Activated CD4-positive, alpha-beta T cell treated with anti-CD3 and anti-CD28 coated beads, Interleukin-2, amount 50 U/mL, for 1 hour (primary cell): Measurements from ENCODE around the gene CNKSR1.

Source experiments
- DNase-seq: peaks from one replicate; pipeline ENCODE4 v3.0.0-alpha.2; 2020

Gene CNKSR1

GRCh38 chr1:26160527-26161414, 16.5 kb upstream of the CNKSR1 start:
- no peak for DNase-seq

GRCh38 chr1:26161415-26162219, 15.7 kb upstream of the CNKSR1 start:
- DNase-seq, result peak; percentile 27

GRCh38 chr1:26162220-26162709, 15.0 kb upstream of the CNKSR1 start:
- no peak for DNase-seq

DNA sequence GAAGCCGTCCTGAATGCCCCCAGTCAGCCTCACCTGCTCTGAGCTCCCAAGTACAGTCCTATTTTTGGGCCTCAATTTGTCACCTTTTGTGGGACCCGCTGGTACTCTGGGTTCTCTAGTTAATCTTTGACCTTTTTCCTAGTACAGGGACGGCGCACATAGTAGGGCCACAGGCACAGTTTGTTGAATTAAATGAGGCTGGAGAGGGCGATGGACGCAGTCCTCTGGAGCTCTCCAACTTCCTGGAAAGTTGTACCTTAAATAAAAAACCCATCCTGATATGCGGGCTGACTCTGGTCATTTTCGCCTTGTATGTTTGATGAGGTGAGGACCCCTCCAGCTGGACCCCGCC, 13.6 kb upstream of the CNKSR1 start:
- no peak for DNase-seq

GRCh38 chr1:26164036-26164860, 13.0 kb upstream of the CNKSR1 start:
- peak; percentile 50 for DNase-seq

- no peak for DNase-seq
These were observed 12.1 kb upstream of the CNKSR1 start for GRCh38 chr1:26164861-26165842.

DNA sequence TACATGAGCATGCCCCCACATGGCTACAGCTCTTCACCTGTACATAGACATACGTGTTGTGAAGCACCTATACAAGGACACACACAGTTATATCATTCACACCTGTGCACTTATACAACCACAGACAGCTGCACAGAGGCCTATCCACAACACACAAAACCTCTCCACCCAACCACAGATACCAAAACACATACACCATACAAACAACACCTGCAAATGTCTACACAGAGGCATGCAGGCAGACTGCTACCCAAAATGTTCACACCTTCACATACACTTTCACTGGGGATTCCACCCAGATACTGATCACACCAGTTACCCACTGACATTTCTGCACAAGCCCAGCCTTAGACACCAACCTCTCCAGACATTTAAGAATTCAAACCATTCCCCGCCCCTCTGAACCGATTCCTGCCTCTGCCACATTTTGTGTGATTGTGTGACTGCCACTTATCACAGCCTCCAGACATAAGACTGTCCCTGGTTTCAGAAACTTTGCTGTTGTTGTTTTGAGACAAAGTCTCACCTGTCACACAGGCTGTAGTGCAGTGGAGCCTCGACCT, 10.5 kb upstream of the CNKSR1 start:
- DNase-seq, result no peak

- DNase-seq, result no peak
These were observed 8.7 kb upstream of the CNKSR1 start, which contains the start of gene C1orf232 for GRCh38 chr1:26168410-26169197. Gene C1orf232, minus strand, starts transcription at chr1:26168963. Its CDS starts 464 bp downstream, at chr1:26168499.

DNA sequence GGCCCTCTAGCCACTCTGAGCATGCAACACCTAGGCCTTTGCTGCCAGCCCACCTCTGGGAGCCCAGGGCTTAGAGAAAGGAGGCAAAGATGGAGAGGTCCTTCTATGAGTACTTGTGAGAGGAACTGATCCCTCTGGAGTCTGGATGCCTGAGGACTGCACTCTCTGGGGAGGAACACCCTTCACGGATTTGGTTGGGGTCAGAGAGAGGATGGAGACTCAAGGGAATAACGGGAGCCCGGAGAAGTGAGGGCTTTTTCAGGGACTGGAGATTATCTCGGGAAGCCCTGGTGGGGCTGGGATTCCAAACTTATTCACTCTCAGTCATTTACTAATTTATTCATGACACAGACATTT, 8.1 kb upstream of the CNKSR1 start:
- DNase-seq, result no peak

GRCh38 chr1:26169669-26170471, 7.4 kb upstream of the CNKSR1 start, which contains the start of gene ZNF593:
Gene ZNF593, plus strand, starts transcription at chr1:26169908. Its CDS starts 76 bp downstream, at chr1:26169984.
- DNase-seq, result peak; percentile 76

- no peak for DNase-seq
These were observed 6.8 kb upstream of the CNKSR1 start for GRCh38 chr1:26170472-26170821.

GRCh38 chr1:26171084-26172072, 5.9 kb upstream of the CNKSR1 start, which contains the start of gene ZNF593OS:
Gene ZNF593OS, minus strand, starts transcription at chr1:26171832. Its CDS starts 171 bp downstream, at chr1:26171661.
- DNase-seq, result no peak

DNA sequence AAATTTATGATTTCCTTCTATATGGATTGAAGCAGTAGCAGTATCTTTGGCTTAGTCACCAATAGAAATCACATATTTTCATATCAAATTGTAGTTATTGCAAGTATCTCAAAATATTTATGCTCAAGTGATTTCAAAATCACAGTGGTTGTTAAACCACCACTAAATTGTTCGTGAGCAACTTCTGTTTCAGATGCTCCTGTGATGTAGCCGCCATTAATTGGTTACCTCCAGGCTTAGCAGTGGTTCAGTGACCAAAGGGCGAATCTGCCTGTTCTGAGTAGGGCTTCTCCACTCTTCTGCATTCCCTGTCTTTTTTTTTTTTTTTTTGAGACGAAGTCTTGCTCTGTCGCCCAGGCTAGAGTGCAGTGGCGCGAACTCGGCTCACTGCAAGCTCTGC, 1.9 kb upstream of the CNKSR1 start:
- DNase-seq, result no peak

DNA sequence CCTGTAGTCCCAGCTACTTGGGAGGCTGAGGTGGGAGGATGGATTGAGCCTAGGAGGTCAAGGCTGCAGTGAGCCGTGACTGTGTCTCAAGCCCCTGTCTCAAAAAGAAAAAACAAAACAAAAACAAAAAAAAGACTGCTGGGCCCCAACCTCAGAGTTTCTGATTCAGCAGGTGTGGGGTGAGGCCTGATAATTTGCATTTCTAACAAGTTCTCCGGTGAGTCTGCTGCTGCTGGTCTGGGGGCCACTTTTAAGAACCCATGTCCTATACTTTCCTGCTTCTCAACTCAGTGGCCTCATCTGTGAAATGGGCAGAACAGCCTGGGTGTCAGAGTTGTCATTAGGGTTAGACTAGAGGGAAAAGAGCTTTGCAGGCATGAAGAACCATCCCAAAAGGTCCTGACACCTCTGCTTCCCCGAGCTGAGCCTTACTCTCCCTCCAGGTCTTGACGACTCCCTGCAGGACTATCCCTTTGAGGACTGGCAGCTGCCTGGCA, 2.8 kb downstream of the CNKSR1 start:
- DNase-seq, result no peak

GRCh38 chr1:26181586-26182382, 4.5 kb downstream of the CNKSR1 start:
- no peak for DNase-seq

DNA sequence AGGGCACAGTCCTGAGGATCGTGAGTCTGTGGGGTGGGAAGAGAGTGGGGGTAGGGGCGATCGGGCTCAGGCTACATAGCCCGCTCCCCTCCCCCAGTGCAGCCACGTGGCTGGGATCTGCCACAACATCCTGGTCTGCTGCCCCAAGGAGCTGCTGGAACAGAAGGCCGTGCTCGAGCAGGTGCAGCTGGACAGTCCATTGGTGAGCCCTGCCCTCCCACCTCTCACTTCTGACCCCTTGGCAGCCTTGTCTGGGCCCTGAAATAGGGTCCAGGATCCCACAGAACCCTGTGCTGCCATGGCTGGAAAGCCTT, 5.0 kb downstream of the CNKSR1 start:
- no peak for DNase-seq

GRCh38 chr1:26184086-26184485, 6.8 kb downstream of the CNKSR1 start:
- no peak for DNase-seq
